Lower lobe of right lung (tissue), 2 donors: Measurements from ENCODE around the gene CTTN. TPM values are rescaled to one million over a fixed set of nuclear protein-coding genes. Genes with fewer than 3 reads are reported as not detected.

Experiments
- ATAC-seq, 2 donors: fragments of 200-7000 bp; cut with Tn5 transposase; one replicate each; pipeline ENCODE4 v1.9.1; 2020 to 2022; ENCODE audit warnings: mild to moderate bottlenecking in 2 of 2, moderate library complexity in 2 of 2
- DNase-seq: peaks from one replicate; pipeline ENCODE4 v3.0.0-alpha.2; 2020
- H3K27ac ChIP-seq: fragments of 200-600 bp; one replicate; pipeline ENCODE4 v1.8.0; 2022
- H3K27me3 ChIP-seq: fragments of 200-600 bp; one replicate; pipeline ENCODE4 v1.8.0; 2022; ENCODE audit warnings: low read depth
- H3K36me3 ChIP-seq: fragments of 200-600 bp; one replicate; pipeline ENCODE4 v1.8.0; 2022; ENCODE audit warnings: mild to moderate bottlenecking
- H3K4me1 ChIP-seq: fragments of 200-600 bp; one replicate; pipeline ENCODE4 v1.8.0; 2022
- H3K4me3 ChIP-seq: fragments of 200-600 bp; one replicate; pipeline ENCODE4 v1.8.0; 2022; ENCODE audit warnings: mild to moderate bottlenecking
- H3K9me3 ChIP-seq: fragments of 200-600 bp; one replicate; pipeline ENCODE4 v1.8.0; 2022
- intact Hi-C: fragments of 100-400 bp; cut with DNase I; formaldehyde crosslinking; loops from one replicate; pipeline ENCODE4 v1.11.0; 2022
- long read RNA-seq: library from polyadenylated mRNA; unstranded; transcript quantifications from one replicate; pipeline ENCODE4 v2.0.0, GENCODE V29; 2021
- total RNA-seq: library from RNA; stranded (reverse); fragmentation: NEBNext Ultra II Directional; extraction: Animal tissue kit (Norgen Biotek cat#: 25700); gene quantifications from one replicate; pipeline ENCODE4 v1.2.1, GENCODE V29; 2021
- TF ChIP-seq, protein P1 (sequence below): fragments of 200-600 bp; IDR thresholded peaks from one replicate; pipeline ENCODE4 v1.8.0; 2022; ENCODE audit warnings: antibody characterized with exemption, mild to moderate bottlenecking
- donor health status: DM: no; HTN: yes; CAD: no; lungs with severe emphysema.

The CTTN gene
- 145 TPM for total RNA-seq
- long read RNA-seq, transcript CTTN-201 (18 exons, 3,272 nt): major isoform, 17 of 74 reads
- long read RNA-seq, transcript CTTN-202 (17 exons, 3,272 nt): minor isoform, 5 of 74 reads
- long read RNA-seq, partial matches to known transcripts: 21 of 74 reads
- long read RNA-seq, other reads (novel, unspliced or antisense): 30 of 74 reads

DNA sequence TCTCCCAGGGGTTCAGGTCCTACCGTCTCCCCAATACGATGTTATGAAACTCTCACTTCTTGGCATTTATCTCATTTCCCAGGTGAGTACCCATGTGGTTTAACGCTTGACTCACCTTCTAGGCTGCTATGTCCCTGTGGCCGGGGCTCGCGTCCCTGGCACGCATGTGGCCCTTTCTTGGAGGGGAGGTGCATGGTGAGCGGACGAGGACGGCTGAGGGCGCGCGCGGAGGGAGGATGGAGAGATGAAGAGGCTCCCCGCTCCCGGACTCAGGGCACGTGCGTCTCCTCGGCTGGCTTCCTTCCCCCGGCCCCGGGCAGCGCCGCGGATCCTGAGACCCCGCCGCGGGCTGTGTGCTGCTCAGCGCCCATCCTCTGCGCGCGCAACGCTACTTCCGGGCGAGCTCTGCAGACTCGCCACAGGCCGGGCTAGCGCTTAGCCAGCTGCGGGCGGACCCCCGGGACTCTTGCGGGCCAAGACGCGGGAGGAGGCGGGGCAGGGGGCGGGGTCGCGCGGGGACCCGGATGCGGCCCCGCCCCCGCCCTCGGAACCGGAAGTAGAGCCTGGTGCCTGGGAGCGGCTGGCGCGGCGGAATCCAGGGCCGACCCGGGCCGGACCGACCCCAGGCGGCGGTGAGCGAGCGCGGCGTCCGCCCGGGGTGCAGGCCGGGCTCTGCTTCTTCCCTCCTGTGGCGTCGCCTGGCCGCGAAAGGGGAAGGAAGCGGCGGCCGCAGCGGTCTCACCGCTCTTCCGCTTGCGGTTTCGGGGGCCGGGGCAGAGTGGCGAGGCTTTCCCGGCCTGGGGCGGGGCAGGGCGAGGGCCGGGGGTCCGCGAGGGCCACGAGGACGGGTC is at the start of gene CTTN:
CTTN (plus strand) TSS at position 547 of the 851 bp plus-strand sequence. CDS start 8,769 bp downstream, outside the sequence.
- H3K4me1 ChIP-seq: peaks cover 36% of the 10 kb centered on the region
- H3K9me3 ChIP-seq: no peaks in the 10 kb centered on the region
- intact Hi-C loops: no loop called here
- H3K27ac ChIP-seq: peak within 1 kb of the TSS; percentile 84
- no peaks in the 10 kb centered on the region for H3K36me3 ChIP-seq
- peak within 1 kb of the TSS; percentile 88 for H3K4me3 ChIP-seq
- DNase-seq: peak; percentile 85
- TF ChIP-seq, protein P1, sequence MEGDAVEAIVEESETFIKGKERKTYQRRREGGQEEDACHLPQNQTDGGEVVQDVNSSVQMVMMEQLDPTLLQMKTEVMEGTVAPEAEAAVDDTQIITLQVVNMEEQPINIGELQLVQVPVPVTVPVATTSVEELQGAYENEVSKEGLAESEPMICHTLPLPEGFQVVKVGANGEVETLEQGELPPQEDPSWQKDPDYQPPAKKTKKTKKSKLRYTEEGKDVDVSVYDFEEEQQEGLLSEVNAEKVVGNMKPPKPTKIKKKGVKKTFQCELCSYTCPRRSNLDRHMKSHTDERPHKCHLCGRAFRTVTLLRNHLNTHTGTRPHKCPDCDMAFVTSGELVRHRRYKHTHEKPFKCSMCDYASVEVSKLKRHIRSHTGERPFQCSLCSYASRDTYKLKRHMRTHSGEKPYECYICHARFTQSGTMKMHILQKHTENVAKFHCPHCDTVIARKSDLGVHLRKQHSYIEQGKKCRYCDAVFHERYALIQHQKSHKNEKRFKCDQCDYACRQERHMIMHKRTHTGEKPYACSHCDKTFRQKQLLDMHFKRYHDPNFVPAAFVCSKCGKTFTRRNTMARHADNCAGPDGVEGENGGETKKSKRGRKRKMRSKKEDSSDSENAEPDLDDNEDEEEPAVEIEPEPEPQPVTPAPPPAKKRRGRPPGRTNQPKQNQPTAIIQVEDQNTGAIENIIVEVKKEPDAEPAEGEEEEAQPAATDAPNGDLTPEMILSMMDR: no peak
- ATAC-seq: peak; percentile 91 to 93
- peaks cover 15% of the 10 kb centered on the region for H3K27me3 ChIP-seq

GRCh38 chr11:70348608-70349007 is 49.7 kb upstream of the CTTN start:
- no peak for ATAC-seq
- intact Hi-C loops: no loop called here
- Histone ChIP-seq H3K27me3 (no peaks in the 10 kb centered on the region), H3K4me3 (no peak overlapping the region), H3K27ac (no peak overlapping the region), H3K4me1 (no peaks in the 10 kb centered on the region), H3K36me3 (peaks cover 82% of the 10 kb centered on the region), H3K9me3 (no peaks in the 10 kb centered on the region)
- TF ChIP-seq, protein P1: no peak
- DNase-seq: no peak

- Histone ChIP-seq H3K9me3 (no peaks in the 10 kb centered on the region), H3K27ac (no peak overlapping the region), H3K4me1 (no peaks in the 10 kb centered on the region), H3K4me3 (no peak overlapping the region), H3K27me3 (no peaks in the 10 kb centered on the region), H3K36me3 (peaks cover 84% of the 10 kb centered on the region)
- TF ChIP-seq, protein P1: no peak
- ATAC-seq (peak in 1 of 2 donors; percentile 41), DNase-seq (no peak)
- intact Hi-C loops: no loop called here
Observed at GRCh38 chr11:70351646-70352045, 46.7 kb upstream of the CTTN start.

DNA sequence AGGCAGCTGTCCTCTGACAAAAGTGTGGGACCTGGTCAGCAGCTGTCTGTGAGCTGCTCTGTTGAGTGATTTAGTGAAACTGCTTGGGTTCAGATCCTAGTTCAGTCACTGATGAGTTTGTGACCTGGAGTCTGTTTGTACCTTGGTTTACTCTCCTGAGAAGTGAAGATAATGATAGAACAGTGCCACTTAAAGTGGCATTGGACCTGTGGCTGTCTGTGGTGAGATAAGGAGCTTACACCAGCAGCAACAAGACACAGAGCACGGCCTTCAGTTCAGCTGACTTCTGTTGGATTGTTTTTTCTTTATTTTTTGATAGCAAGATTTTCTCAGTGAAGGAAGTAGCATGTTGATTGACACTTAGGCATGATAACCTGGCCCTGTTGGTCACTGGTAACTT is 46.2 kb upstream of the CTTN start:
- ATAC-seq: no peak
- H3K36me3 ChIP-seq: peaks cover 86% of the 10 kb centered on the region
- TF ChIP-seq, protein P1: no peak

GRCh38 chr11:70352601-70353000 is 45.7 kb upstream of the CTTN start:
- Histone ChIP-seq H3K4me1 (no peaks in the 10 kb centered on the region), H3K36me3 (peaks cover 86% of the 10 kb centered on the region), H3K9me3 (no peaks in the 10 kb centered on the region), H3K4me3 (no peak overlapping the region), H3K27me3 (no peaks in the 10 kb centered on the region), H3K27ac (no peak overlapping the region)
- intact Hi-C loops: no loop called here
- DNase-seq: no peak
- TF ChIP-seq, protein P1: no peak
- no peak for ATAC-seq

More for the DNA sequence above, 46.2 kb upstream of the CTTN start:
- H3K27me3 ChIP-seq: no peaks in the 10 kb centered on the region
- intact Hi-C loops: no loop called here
- H3K4me1 ChIP-seq: no peaks in the 10 kb centered on the region
- H3K4me3 ChIP-seq: no peak overlapping the region
- H3K27ac ChIP-seq: no peak overlapping the region
- no peaks in the 10 kb centered on the region for H3K9me3 ChIP-seq
- no peak for DNase-seq
